ENCODE measurements around the gene PIM1. TPM values are rescaled to one million over a fixed set of nuclear protein-coding genes. Genes with fewer than 3 reads are reported as not detected.

Gene PIM1
- total and polyA plus RNA-seq, 3 donors from 2014 or later: 20.4 to 30.8 (median 28.0) TPM

- peak overlapping the region; percentile 52 to 82 for H3K27ac ChIP-seq
- intact Hi-C loops (cut with DNase I; ENCODE audit: low total_unique reads): loop anchor here (5.0 to 10.0 kb wide), 2 partner anchors 119 to 147 kb away; no protein-coding TSS in a partner anchor
- peaks cover 17% of the 10 kb centered on the region for H3K4me1 ChIP-seq
- 0 to 1% methylated on average over 39 to 44 of the region's 45 CpGs for whole genome bisulfite sequencing, 2 donors
- H3K27me3 ChIP-seq: no peaks in the 10 kb centered on the region
- peak overlapping the region; percentile 77 to 82 for H3K4me3 ChIP-seq
- no peaks in the 10 kb centered on the region for H3K9me3 ChIP-seq
- H3K36me3 ChIP-seq (ENCODE audit: low read depth, missing control alignments): no peaks in the 10 kb centered on the region
- no peak for TF ChIP-seq POLR2A (IDR thresholded peaks at IDR 0.05)
- no peak for TF ChIP-seq CTCF (IDR thresholded peaks at IDR 0.05)
- DNase-seq: peak; percentile 52
Observed at GRCh38 chr6:37171201-37171969, 1.4 kb downstream of the PIM1 start.

- peak; percentile 95 for DNase-seq
- 7 to 9% methylated on average over 17 of the region's 17 CpGs for WGBS, 2 donors
- Histone ChIP-seq H3K27me3 (no peaks in the 10 kb centered on the region), H3K9me3 (no peaks in the 10 kb centered on the region), H3K4me1 (peaks cover 17% of the 10 kb centered on the region), H3K36me3 (ENCODE audit: low read depth, missing control alignments) (no peaks in the 10 kb centered on the region), H3K4me3 (peak overlapping the region; percentile 77 to 82), H3K27ac (peak overlapping the region; percentile 52 to 82)
- intact Hi-C loops (cut with DNase I; ENCODE audit: low total_unique reads): loop anchor here (5.0 to 10.0 kb wide), 2 partner anchors 120 to 147 kb away; no protein-coding TSS in a partner anchor
- TF ChIP-seq POLR2A (IDR thresholded peaks at IDR 0.05) (no peak), CTCF (IDR thresholded peaks at IDR 0.05) (peak; percentile 94 to 99 (median 99))
Observed at GRCh38 chr6:37171970-37172812, 2.2 kb downstream of the PIM1 start.

GRCh38 chr6:37172912-37173492, 3.0 kb downstream of the PIM1 start:
- peak overlapping the region in 1 of 2 donors; percentile 77 for H3K4me3 ChIP-seq
- no peaks in the 10 kb centered on the region for H3K27me3 ChIP-seq
- H3K36me3 ChIP-seq (ENCODE audit: low read depth, missing control alignments): no peaks in the 10 kb centered on the region
- TF ChIP-seq CTCF (IDR thresholded peaks at IDR 0.05): no peak
- TF ChIP-seq POLR2A (IDR thresholded peaks at IDR 0.05): no peak
- no peak for DNase-seq
- peaks cover 17% of the 10 kb centered on the region for H3K4me1 ChIP-seq
- 65 to 69% methylated on average over 7 of the region's 7 CpGs for WGBS, 2 donors
- intact Hi-C loops (cut with DNase I; ENCODE audit: low total_unique reads): loop anchor here (5.0 to 10.0 kb wide), 2 partner anchors 121 to 148 kb away; no protein-coding TSS in a partner anchor
- no peaks in the 10 kb centered on the region for H3K9me3 ChIP-seq
- peak overlapping the region in 1 of 2 donors; percentile 52 for H3K27ac ChIP-seq

- TF ChIP-seq POLR2A (IDR thresholded peaks at IDR 0.05): no peak
- no peak for TF ChIP-seq CTCF (IDR thresholded peaks at IDR 0.05)
- H3K4me3 ChIP-seq: no peak overlapping the region
Observed at GRCh38 chr6:37173493-37174195, 3.7 kb downstream of the PIM1 start.

More at GRCh38 chr6:37173493-37174195, 3.7 kb downstream of the PIM1 start:
- Histone ChIP-seq H3K36me3 (ENCODE audit: low read depth, missing control alignments) (no peaks in the 10 kb centered on the region), H3K4me1 (peaks cover 14% of the 10 kb centered on the region), H3K27me3 (no peaks in the 10 kb centered on the region), H3K9me3 (no peaks in the 10 kb centered on the region), H3K27ac (no peak overlapping the region)
- WGBS, 2 donors: 58 to 67% methylated on average over 5 to 9 of the region's 9 CpGs
- intact Hi-C loops (cut with DNase I; ENCODE audit: low total_unique reads): loop anchor here (5.0 to 10.0 kb wide), 2 partner anchors 121 to 149 kb away; no protein-coding TSS in a partner anchor
- no peak for DNase-seq
